ENCODE results near the gene CTAG2. TPM values are rescaled to one million over a fixed set of nuclear protein-coding genes. Genes with fewer than 3 reads are reported as not detected.
"Not testable (repeated sequence)": the region's sequence is repeated elsewhere in the genome, so short reads cannot be mapped to it uniquely, and the experiment has no call there.

The CTAG2 gene
- total RNA-seq (1 to 10 TPM in 1 of 5 donors, not detected in 4; 3.4 TPM), total RNA-seq (0 to 1.6 (median 0) reads per million in 29 experiments)
- total RNA-seq (2013): not detected

GRCh38 chrX:154653413-154653812 lies at the start of gene CTAG2:
CTAG2 (minus strand) TSS chrX:154653579; CDS start chrX:154653515, 64 bp downstream.
- H3K9me3 Mint-ChIP-seq; CTCF ChIA-PET; DNase-seq; H3K36me3 ChIP-seq (ENCODE audit: control insufficient read depth in 2 of 2, extremely low read depth in 1 of 2, insufficient read depth in 1 of 2, low read length in 1 of 2); H3K27ac ChIP-seq (ENCODE audit: low read length); H3K36me3 Mint-ChIP-seq; ATAC-seq (replicated peaks in 1 of 4); H3K27me3 ChIP-seq (replicated peaks in 1 of 2; ENCODE audit: control insufficient read depth in 2 of 2, extremely low read depth in 1 of 2, insufficient read depth in 2 of 2, low read length in 1 of 2); H3K4me3 ChIP-seq (ENCODE audit: control insufficient read depth in 1 of 2, extremely low read depth in 1 of 2, low read length in 1 of 2); H3K9me3 ChIP-seq; H3K4me1 Mint-ChIP-seq; H3K27me3 Mint-ChIP-seq; H3K4me3 Mint-ChIP-seq; H3K27ac Mint-ChIP-seq; POLR2A ChIA-PET; H3K4me1 ChIP-seq (ENCODE audit: control insufficient read depth in 1 of 2, extremely low read depth in 1 of 2, insufficient read depth in 2 of 2, low read length in 2 of 2): not testable (repeated sequence)
- no CpG with 5 or more reads among the region's 27 CpGs for WGBS (ENCODE audit: insufficient coverage)

- peaks cover 0 to 7% (median under 1%) of the 10 kb centered on the region in 3 donors for H3K4me1 Mint-ChIP-seq
- peaks cover 0 to 20% of the 10 kb centered on the region in 2 donors for H3K27me3 Mint-ChIP-seq
- H3K36me3 Mint-ChIP-seq: peaks cover 29% of the 10 kb centered on the region
- POLR2A ChIA-PET: no interaction called here
- CTCF ChIA-PET: no interaction called here
- H3K4me3 Mint-ChIP-seq: no peak overlapping the region
- no peaks in the 10 kb centered on the region for H3K27me3 ChIP-seq (replicated peaks in 1 of 2; ENCODE audit: control insufficient read depth in 2 of 2, extremely low read depth in 1 of 2, insufficient read depth in 2 of 2, low read length in 1 of 2)
- H3K9me3 ChIP-seq: no peaks in the 10 kb centered on the region
- WGBS (ENCODE audit: insufficient coverage): no CpG with 5 or more reads among the region's 6 CpGs
- no peak overlapping the region for H3K27ac Mint-ChIP-seq
- DNase-seq (no peak), ATAC-seq (replicated peaks in 1 of 4) (no peak)
- H3K9me3 Mint-ChIP-seq: no peaks in the 10 kb centered on the region
- no peak overlapping the region for H3K27ac ChIP-seq (ENCODE audit: low read length)
- H3K4me3 ChIP-seq (ENCODE audit: control insufficient read depth in 1 of 2, extremely low read depth in 1 of 2, low read length in 1 of 2): no peak overlapping the region
- peaks cover 0 to 35% of the 10 kb centered on the region in 2 donors for H3K36me3 ChIP-seq (ENCODE audit: control insufficient read depth in 2 of 2, extremely low read depth in 1 of 2, insufficient read depth in 1 of 2, low read length in 1 of 2)
- H3K4me1 ChIP-seq (ENCODE audit: control insufficient read depth in 1 of 2, extremely low read depth in 1 of 2, insufficient read depth in 2 of 2, low read length in 2 of 2): no peaks in the 10 kb centered on the region
Measured at GRCh38 chrX:154698630-154699248, 45.4 kb upstream of the CTAG2 start.

- peaks cover 8 to 14% (median 8%) of the 10 kb centered on the region in 3 donors for H3K4me1 Mint-ChIP-seq
- H3K36me3 Mint-ChIP-seq: peaks cover 33% of the 10 kb centered on the region
- Histone ChIP-seq H3K4me1 (ENCODE audit: control insufficient read depth in 1 of 2, extremely low read depth in 1 of 2, insufficient read depth in 2 of 2, low read length in 2 of 2) (no peaks in the 10 kb centered on the region), H3K9me3 (no peaks in the 10 kb centered on the region), H3K27ac (ENCODE audit: low read length) (no peak overlapping the region), H3K36me3 (ENCODE audit: control insufficient read depth in 2 of 2, extremely low read depth in 1 of 2, insufficient read depth in 1 of 2, low read length in 1 of 2) (peaks cover 0 to 35% of the 10 kb centered on the region in 2 donors), H3K4me3 (ENCODE audit: control insufficient read depth in 1 of 2, extremely low read depth in 1 of 2, low read length in 1 of 2) (no peak overlapping the region), H3K27me3 (replicated peaks in 1 of 2; ENCODE audit: control insufficient read depth in 2 of 2, extremely low read depth in 1 of 2, insufficient read depth in 2 of 2, low read length in 1 of 2) (no peaks in the 10 kb centered on the region)
- peaks cover 0 to 13% of the 10 kb centered on the region in 2 donors for H3K27me3 Mint-ChIP-seq
- DNase-seq: no peak
- no peak for ATAC-seq (replicated peaks in 1 of 4)
- CTCF ChIA-PET: no interaction called here
- WGBS (ENCODE audit: insufficient coverage): 100% methylated on average over 1 of the region's 1 CpG
- POLR2A ChIA-PET: no interaction called here
- H3K4me3 Mint-ChIP-seq: no peak overlapping the region
- no peak overlapping the region for H3K27ac Mint-ChIP-seq
- H3K9me3 Mint-ChIP-seq: no peaks in the 10 kb centered on the region
Measured at GRCh38 chrX:154696676-154697045, 43.3 kb upstream of the CTAG2 start.

GRCh38 chrX:154695911-154696675 lies 42.7 kb upstream of the CTAG2 start:
- Mint-ChIP-seq H3K9me3 (no peaks in the 10 kb centered on the region), H3K36me3 (peaks cover 37% of the 10 kb centered on the region), H3K4me3 (no peak overlapping the region), H3K4me1 (peaks cover 8 to 14% (median 8%) of the 10 kb centered on the region in 3 donors), H3K27ac (peak overlapping the region in 1 of 2 donors; percentile 31), H3K27me3 (peaks cover 0 to 13% of the 10 kb centered on the region in 2 donors)
- no CpG with 5 or more reads among the region's 8 CpGs for WGBS (ENCODE audit: insufficient coverage)
- Histone ChIP-seq H3K4me3 (ENCODE audit: control insufficient read depth in 1 of 2, extremely low read depth in 1 of 2, low read length in 1 of 2) (no peak overlapping the region), H3K36me3 (ENCODE audit: control insufficient read depth in 2 of 2, extremely low read depth in 1 of 2, insufficient read depth in 1 of 2, low read length in 1 of 2) (peaks cover 0 to 35% of the 10 kb centered on the region in 2 donors), H3K4me1 (ENCODE audit: control insufficient read depth in 1 of 2, extremely low read depth in 1 of 2, insufficient read depth in 2 of 2, low read length in 2 of 2) (no peaks in the 10 kb centered on the region), H3K27me3 (replicated peaks in 1 of 2; ENCODE audit: control insufficient read depth in 2 of 2, extremely low read depth in 1 of 2, insufficient read depth in 2 of 2, low read length in 1 of 2) (no peaks in the 10 kb centered on the region), H3K9me3 (no peaks in the 10 kb centered on the region), H3K27ac (ENCODE audit: low read length) (no peak overlapping the region)
- ATAC-seq (replicated peaks in 1 of 4): no peak
- ChIA-PET CTCF (no interaction called here), POLR2A (interaction anchor here in 1 of 2 donors (0.6 kb wide), 1 partner anchor 141 kb away, joined by 6 read pairs; no protein-coding TSS in a partner anchor)
- no peak for DNase-seq

GRCh38 chrX:154693394-154693793 lies 40.0 kb upstream of the CTAG2 start:
- H3K27me3 ChIP-seq (replicated peaks in 1 of 2; ENCODE audit: control insufficient read depth in 2 of 2, extremely low read depth in 1 of 2, insufficient read depth in 2 of 2, low read length in 1 of 2): no peaks in the 10 kb centered on the region
- H3K4me3 Mint-ChIP-seq: no peak overlapping the region
- no CpG with 5 or more reads among the region's 3 CpGs for WGBS (ENCODE audit: insufficient coverage)
- no peaks in the 10 kb centered on the region for H3K4me1 ChIP-seq (ENCODE audit: control insufficient read depth in 1 of 2, extremely low read depth in 1 of 2, insufficient read depth in 2 of 2, low read length in 2 of 2)
- no peaks in the 10 kb centered on the region for H3K9me3 Mint-ChIP-seq
- ATAC-seq (replicated peaks in 1 of 4): peak in 3 of 4 experiments; percentile 57 to 100 (median 65)
- DNase-seq: peak in 7 of 35 experiments; percentile 4 to 51 (median 28)
- H3K27ac ChIP-seq (ENCODE audit: low read length): no peak overlapping the region
- peak overlapping the region; percentile 66 to 69 for H3K27ac Mint-ChIP-seq
- no peaks in the 10 kb centered on the region for H3K9me3 ChIP-seq
- POLR2A ChIA-PET: no interaction called here
- no peak overlapping the region for H3K4me3 ChIP-seq (ENCODE audit: control insufficient read depth in 1 of 2, extremely low read depth in 1 of 2, low read length in 1 of 2)
- peaks cover 0 to 15% of the 10 kb centered on the region in 2 donors for H3K36me3 ChIP-seq (ENCODE audit: control insufficient read depth in 2 of 2, extremely low read depth in 1 of 2, insufficient read depth in 1 of 2, low read length in 1 of 2)
- no peaks in the 10 kb centered on the region for H3K27me3 Mint-ChIP-seq
- H3K4me1 Mint-ChIP-seq: peaks cover 8 to 10% (median 8%) of the 10 kb centered on the region in 3 donors
- CTCF ChIA-PET: no interaction called here
- H3K36me3 Mint-ChIP-seq: peaks cover 28% of the 10 kb centered on the region

GRCh38 chrX:154690438-154690837 lies 37.1 kb upstream of the CTAG2 start:
- CTCF ChIA-PET; H3K36me3 ChIP-seq (ENCODE audit: control insufficient read depth in 2 of 2, extremely low read depth in 1 of 2, insufficient read depth in 1 of 2, low read length in 1 of 2); DNase-seq; H3K27me3 ChIP-seq (replicated peaks in 1 of 2; ENCODE audit: control insufficient read depth in 2 of 2, extremely low read depth in 1 of 2, insufficient read depth in 2 of 2, low read length in 1 of 2); H3K4me3 Mint-ChIP-seq; H3K27me3 Mint-ChIP-seq; H3K4me1 ChIP-seq (ENCODE audit: control insufficient read depth in 1 of 2, extremely low read depth in 1 of 2, insufficient read depth in 2 of 2, low read length in 2 of 2); ATAC-seq (replicated peaks in 1 of 4); H3K9me3 Mint-ChIP-seq; H3K27ac ChIP-seq (ENCODE audit: low read length); H3K27ac Mint-ChIP-seq; H3K9me3 ChIP-seq; POLR2A ChIA-PET; H3K4me3 ChIP-seq (ENCODE audit: control insufficient read depth in 1 of 2, extremely low read depth in 1 of 2, low read length in 1 of 2): not testable (repeated sequence)
- H3K36me3 Mint-ChIP-seq: peaks cover 19% of the 10 kb centered on the region
- H3K4me1 Mint-ChIP-seq: peaks cover 8 to 13% (median 12%) of the 10 kb centered on the region in 3 donors
- WGBS (ENCODE audit: insufficient coverage): no CpG with 5 or more reads among the region's 2 CpGs
